Heart left ventricle (tissue), 16 donors: ENCODE results near the gene MME. TPM values are rescaled to one million over a fixed set of nuclear protein-coding genes. Genes with fewer than 3 reads are reported as not detected.

ENCODE experiments used
- ATAC-seq, 4 donors: fragments of 200-7000 bp; cut with Tn5 transposase; one replicate each; pipeline ENCODE4 v1.9.1; 2020 to 2022; ENCODE audit warnings: moderate library complexity in 4 of 4, mild to moderate bottlenecking in 3 of 4, moderate number of reproducible peaks in 1 of 4
- DNase-seq, 5 donors: peaks; one replicate each; pipeline ENCODE4 v3.0.0-alpha.2; 2020
- H3K27ac ChIP-seq, 12 donors: fragments of 200-600 bp; sonication (generic) in 4 of 12; one replicate each; pipeline versions ENCODE4 v1.5.0 to v1.8.0; 2016 to 2022; ENCODE audit warnings: mild to moderate bottlenecking in 2 of 12
- H3K27me3 ChIP-seq, 9 donors: fragments of 200-600 bp; sonication (generic) in 2 of 9; one replicate each; pipeline versions ENCODE4 v1.5.1 to v1.8.0; 2016 to 2022; ENCODE audit warnings: mild to moderate bottlenecking in 3 of 9
- H3K36me3 ChIP-seq, 9 donors: fragments of 200-600 bp; sonication (generic) in 2 of 9; one replicate each; pipeline versions ENCODE4 v1.5.0 to v1.8.0; 2018 to 2022; ENCODE audit warnings: mild to moderate bottlenecking in 2 of 9
- H3K4me1 ChIP-seq, 12 donors: fragments of 200-600 bp; sonication (generic) in 4 of 12; one replicate each; pipeline versions ENCODE4 v1.5.0 to v1.8.0; 2016 to 2022; ENCODE audit warnings: mild to moderate bottlenecking in 3 of 12
- H3K4me3 ChIP-seq, 12 donors: fragments of 200-600 bp; sonication (generic) in 4 of 12; one replicate each; pipeline versions ENCODE4 v1.5.0 to v1.8.0; 2017 to 2022; ENCODE audit warnings: mild to moderate bottlenecking in 9 of 12, moderate library complexity in 4 of 12
- H3K9me3 ChIP-seq, 12 donors: fragments of 200-600 bp; sonication (generic) in 4 of 12; one replicate each; pipeline versions ENCODE4 v1.5.0 to v1.8.0; 2016 to 2022; ENCODE audit warnings: mild to moderate bottlenecking in 1 of 12
- POLR2A ChIP-seq, 2 donors: fragments of 450-650 bp; IDR thresholded peaks; one replicate each; pipeline ENCODE4 v1.6.1; 2017; ENCODE audit warnings: antibody characterized with exemption in 2 of 2, mild to moderate bottlenecking in 2 of 2, moderate library complexity in 2 of 2
- WGBS, 4 donors: extraction: QIAGEN DNeasy Blood & Tissue Kit in 2 of 4; methylation state at CpG; one replicate each; pipeline versions ENCODE4 v1.1.5 to v1.1.7; 2013 to 2018; 5-methylcytosine and 5-hydroxymethylcytosine counted together
- intact Hi-C, 10 donors: fragments of 100-400 bp; cut with DNase I; formaldehyde crosslinking; loops; one replicate each; pipeline versions ENCODE4 v1.11.1 to v1.14.2; 2022
- polyA plus RNA-seq, 2 donors: library from polyadenylated mRNA; stranded (reverse); fragments of 200-250 nt; gene quantifications; one replicate each; pipeline ENCODE4 v1.2.3, GENCODE V29; 2013
- total RNA-seq, 9 donors: library from RNA; depleted of rRNA in 2 of 9; stranded (reverse); fragments of >200 nt in 2 of 9; fragmentation: NEBNext Ultra II Directional in 3 of 9; extraction: Animal tissue kit (Norgen Biotek cat#: 25700) in 3 of 9; gene quantifications; one replicate each; pipeline versions ENCODE4 v1.1.0 to v1.2.4, GENCODE V29; 2016 to 2023
- TF ChIP-seq, protein P1 (sequence below), 12 donors: fragments of 200-600 bp; sonication (generic) in 4 of 12; IDR thresholded peaks; one replicate each; pipeline versions ENCODE4 v1.5.0 to v1.8.0; 2018 to 2022; ENCODE audit warnings: antibody characterized with exemption in 12 of 12, mild to moderate bottlenecking in 5 of 12
- donor health status: ischemic (EF 13 %, LVEDD 7.1; RV severe dilation, severe dysfunction).
- donor health status: healthy with polysubstance abuse.
- donor health status: DM: no; HTN: yes; CAD: no.
- donor health status: DM: no; HTN: no; CAD: no.
- donor health status: ischemic (EF 25% LVEDD 6.9; RV normal size, moderate dysfunction).
- donor health status: ischemic (EF 25% LVEDD 5.7; RV mildly dilated, moderate dysfunction).
- donor health status: healthy.
- donor health status: DM: yes; HTN: yes; CAD: no.
- donor health status: ischemic (EF 35%, LVEDD 5.7; RV mildly dilated, moderate dysfunction).
- donor health status: nonischemic (EF 11% LVEDD 7.7; RV severe dilation, severe dysfunction).
- donor health status: DM: yes; HTN: yes; CAD: no.
- donor health status: PGD.
- donor health status: ischemic (EF 29% LVEDD 5.4; RV normal size, mild dysfunction).
- donor health status: nonischemic (EF 23%, LVEDD 6.1; RV moderate dilation, normal function).

Gene MME
- total and polyA plus RNA-seq, 11 donors: 0.84 to 18.5 (median 5.3) TPM

- TF ChIP-seq, protein P1, sequence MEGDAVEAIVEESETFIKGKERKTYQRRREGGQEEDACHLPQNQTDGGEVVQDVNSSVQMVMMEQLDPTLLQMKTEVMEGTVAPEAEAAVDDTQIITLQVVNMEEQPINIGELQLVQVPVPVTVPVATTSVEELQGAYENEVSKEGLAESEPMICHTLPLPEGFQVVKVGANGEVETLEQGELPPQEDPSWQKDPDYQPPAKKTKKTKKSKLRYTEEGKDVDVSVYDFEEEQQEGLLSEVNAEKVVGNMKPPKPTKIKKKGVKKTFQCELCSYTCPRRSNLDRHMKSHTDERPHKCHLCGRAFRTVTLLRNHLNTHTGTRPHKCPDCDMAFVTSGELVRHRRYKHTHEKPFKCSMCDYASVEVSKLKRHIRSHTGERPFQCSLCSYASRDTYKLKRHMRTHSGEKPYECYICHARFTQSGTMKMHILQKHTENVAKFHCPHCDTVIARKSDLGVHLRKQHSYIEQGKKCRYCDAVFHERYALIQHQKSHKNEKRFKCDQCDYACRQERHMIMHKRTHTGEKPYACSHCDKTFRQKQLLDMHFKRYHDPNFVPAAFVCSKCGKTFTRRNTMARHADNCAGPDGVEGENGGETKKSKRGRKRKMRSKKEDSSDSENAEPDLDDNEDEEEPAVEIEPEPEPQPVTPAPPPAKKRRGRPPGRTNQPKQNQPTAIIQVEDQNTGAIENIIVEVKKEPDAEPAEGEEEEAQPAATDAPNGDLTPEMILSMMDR (IDR thresholded peaks at IDR 0.05): no peak
- TF ChIP-seq POLR2A (IDR thresholded peaks at IDR 0.05): no peak
- Histone ChIP-seq H3K4me3 (no peak overlapping the region), H3K27me3 (no peaks in the 10 kb centered on the region), H3K27ac (peak overlapping the region in 1 of 12 donors; percentile 39), H3K36me3 (no peaks in the 10 kb centered on the region), H3K9me3 (peaks cover 0 to 10% (median 3%) of the 10 kb centered on the region in 12 donors), H3K4me1 (no peaks in the 10 kb centered on the region)
- 74 to 89% (median 79%) methylated on average over 2 of the region's 2 CpGs for WGBS, 4 donors
- intact Hi-C loops: no loop called here
- ATAC-seq (no peak), DNase-seq (no peak)
These were observed 9.8 kb upstream of the MME start for GRCh38 chr3:155070316-155070715.

DNA sequence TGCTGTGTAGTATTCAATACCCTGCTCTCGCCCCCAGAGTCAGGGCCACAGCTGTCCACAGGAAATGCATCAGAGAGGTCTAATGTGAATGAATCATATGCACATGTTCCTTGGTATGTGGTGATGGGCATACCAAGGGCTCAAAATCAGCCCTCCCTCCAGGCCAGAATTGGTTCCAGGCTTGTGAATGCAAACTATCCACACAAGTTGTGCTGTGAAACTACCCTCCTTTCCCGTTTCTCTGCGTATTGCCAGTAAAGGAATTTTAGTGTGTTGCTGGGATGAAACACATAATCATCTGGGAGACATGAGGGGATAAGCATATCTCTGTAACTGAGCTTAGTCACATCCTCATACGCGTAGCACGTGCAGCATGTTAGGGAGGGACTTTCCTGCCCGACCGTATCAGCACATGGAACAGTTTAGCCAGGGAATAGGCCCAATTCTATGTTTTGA lies 9.2 kb upstream of the MME start:
- no peaks in the 10 kb centered on the region for H3K27me3 ChIP-seq
- intact Hi-C loops: no loop called here
- ATAC-seq (peak; percentile 67 to 88 (median 77)), DNase-seq (peak in 1 of 5 donors; percentile 30)
- no peaks in the 10 kb centered on the region for H3K4me1 ChIP-seq
- 55 to 63% (median 59%) methylated on average over 8 of the region's 8 CpGs for WGBS, 4 donors
- no peak for TF ChIP-seq POLR2A (IDR thresholded peaks at IDR 0.05)
- H3K4me3 ChIP-seq: no peak overlapping the region
- no peaks in the 10 kb centered on the region for H3K36me3 ChIP-seq
- peak overlapping the region in 1 of 12 donors; percentile 39 for H3K27ac ChIP-seq
- H3K9me3 ChIP-seq: peaks cover 0 to 15% (median 8%) of the 10 kb centered on the region in 12 donors

GRCh38 chr3:155075200-155075599 lies 4.9 kb upstream of the MME start:
- ATAC-seq (no peak), DNase-seq (no peak)
- TF ChIP-seq POLR2A (IDR thresholded peaks at IDR 0.05): no peak
- TF ChIP-seq, protein P1 (IDR thresholded peaks at IDR 0.05): no peak
- Histone ChIP-seq H3K4me3 (no peak overlapping the region), H3K36me3 (no peaks in the 10 kb centered on the region), H3K27me3 (peaks cover 0 to 32% (median 15%) of the 10 kb centered on the region in 9 donors), H3K9me3 (peaks cover 0 to 15% (median 9%) of the 10 kb centered on the region in 12 donors), H3K4me1 (peaks cover 0 to 16% (median 1%) of the 10 kb centered on the region in 12 donors), H3K27ac (no peak overlapping the region)
- intact Hi-C loops: no loop called here

GRCh38 chr3:155076888-155077287 lies 3.2 kb upstream of the MME start:
- Histone ChIP-seq H3K4me3 (no peak overlapping the region), H3K27ac (no peak overlapping the region), H3K9me3 (peaks cover 0 to 15% (median 9%) of the 10 kb centered on the region in 12 donors), H3K36me3 (no peaks in the 10 kb centered on the region), H3K27me3 (peaks cover 0 to 44% (median 17%) of the 10 kb centered on the region in 9 donors), H3K4me1 (peaks cover 0 to 21% (median 4%) of the 10 kb centered on the region in 12 donors)
- intact Hi-C loops: no loop called here
- no peak for TF ChIP-seq POLR2A (IDR thresholded peaks at IDR 0.05)
- TF ChIP-seq, protein P1 (IDR thresholded peaks at IDR 0.05): no peak
- DNase-seq (no peak), ATAC-seq (no peak)
- WGBS, 4 donors: 83 to 88% (median 86%) methylated on average over 4 of the region's 4 CpGs
